Activated CD4-positive, alpha-beta T cell treated with anti-CD3 and anti-CD28 coated beads for 1 hour (primary cell): Measurements from ENCODE around the gene LRIG2.

Experiments
- DNase-seq: peaks from one replicate; pipeline ENCODE4 v3.0.0-alpha.2; 2020

Gene LRIG2

DNA sequence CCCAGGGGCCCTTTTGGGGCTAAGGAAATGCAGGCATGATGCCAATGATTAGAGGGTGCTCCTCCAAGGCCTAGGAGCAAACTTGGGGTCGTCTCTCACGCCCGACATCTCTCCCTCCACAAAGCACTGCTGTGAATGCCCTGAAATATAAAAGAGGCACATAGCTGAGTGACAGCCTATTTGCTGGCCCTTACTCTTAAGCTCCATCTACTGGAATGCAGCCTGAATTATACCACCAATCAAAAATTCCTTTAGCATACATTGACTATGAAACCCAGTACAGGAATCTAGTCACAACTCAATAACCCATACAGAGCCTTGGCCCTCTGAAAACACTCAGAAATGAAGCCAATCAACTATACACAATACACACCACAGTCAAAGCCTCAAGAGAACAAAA lies 105.5 kb downstream of the LRIG2 start:
- no peak for DNase-seq
